ENCODE data around the gene RNF123. TPM values are rescaled to one million over a fixed set of nuclear protein-coding genes. Genes with fewer than 3 reads are reported as not detected.

The RNF123 gene
- total RNA-seq, 1 experiment from 2014 or later = 23.1 TPM

DNA sequence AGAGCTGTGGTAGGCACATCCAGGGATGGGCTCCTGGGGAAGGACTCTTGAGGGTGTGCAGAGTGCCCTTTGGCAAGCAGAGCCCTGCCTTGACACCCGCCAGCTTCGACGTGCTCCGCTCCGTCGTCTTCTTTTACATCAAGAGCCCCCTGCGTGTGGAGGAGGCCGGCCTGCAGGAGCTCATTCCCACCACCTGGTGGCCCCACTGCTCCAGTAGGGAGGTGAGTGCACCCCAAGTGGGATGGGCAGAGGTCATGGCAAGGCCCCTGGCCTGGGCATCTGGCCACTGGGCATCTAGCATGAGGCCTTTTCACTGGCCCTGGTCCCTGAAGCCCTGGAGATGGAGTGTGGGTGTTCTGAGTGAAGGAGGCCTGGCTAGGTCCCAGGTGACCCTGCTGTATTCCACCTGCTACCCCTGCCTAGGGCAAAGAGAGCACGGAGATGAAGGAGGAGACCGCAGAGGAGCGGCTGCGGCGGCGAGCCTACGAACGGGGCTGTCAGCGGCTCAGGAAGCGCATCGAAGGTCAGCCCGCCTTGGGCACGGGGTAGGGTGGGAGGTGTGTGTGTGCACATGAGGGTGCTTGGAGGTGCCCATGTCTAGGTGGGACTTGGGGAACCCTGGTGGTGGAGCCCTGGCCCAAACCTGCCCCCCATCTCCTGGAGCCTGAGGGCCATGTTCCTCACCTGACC, 12.2 kb downstream of the RNF123 start:
- Histone ChIP-seq H3K9me3 (ENCODE audit: control insufficient read depth, insufficient read depth, low read depth, low read length) (no peaks in the 10 kb centered on the region), H3K27ac (ENCODE audit: low read length) (no peak overlapping the region), H3K4me1 (ENCODE audit: control insufficient read depth, insufficient read depth, low read length) (no peaks in the 10 kb centered on the region), H3K27me3 (ENCODE audit: control insufficient read depth, insufficient read depth, low read length) (no peaks in the 10 kb centered on the region), H3K4me3 (ENCODE audit: low read depth in 2 of 2, low read length in 2 of 2) (no peak overlapping the region), H3K36me3 (ENCODE audit: control insufficient read depth, insufficient read depth, low read length) (no peaks in the 10 kb centered on the region)
- no TSS peak for BruUV-seq (replicated peaks)
- in situ Hi-C loops (cut with HindIII; ENCODE audit: low pct_unique_long_range_greater_than_20kb, low sequenced_read_pairs) (no loop called here), intact Hi-C loops (cut with micrococcal nuclease; ENCODE audit: unreplicated experiment) (no loop called here)
- ChIA-PET CTCF (interaction anchor here (0.6 to 1.1 kb wide), 3 partner anchors 85 to 162 kb away, joined by 3 to 6 read pairs (median 4); partner anchors contain the start of gene IP6K1), POLR2A (no interaction called here)
- ATAC-seq = no peak
- TF ChIP-seq, protein P1, sequence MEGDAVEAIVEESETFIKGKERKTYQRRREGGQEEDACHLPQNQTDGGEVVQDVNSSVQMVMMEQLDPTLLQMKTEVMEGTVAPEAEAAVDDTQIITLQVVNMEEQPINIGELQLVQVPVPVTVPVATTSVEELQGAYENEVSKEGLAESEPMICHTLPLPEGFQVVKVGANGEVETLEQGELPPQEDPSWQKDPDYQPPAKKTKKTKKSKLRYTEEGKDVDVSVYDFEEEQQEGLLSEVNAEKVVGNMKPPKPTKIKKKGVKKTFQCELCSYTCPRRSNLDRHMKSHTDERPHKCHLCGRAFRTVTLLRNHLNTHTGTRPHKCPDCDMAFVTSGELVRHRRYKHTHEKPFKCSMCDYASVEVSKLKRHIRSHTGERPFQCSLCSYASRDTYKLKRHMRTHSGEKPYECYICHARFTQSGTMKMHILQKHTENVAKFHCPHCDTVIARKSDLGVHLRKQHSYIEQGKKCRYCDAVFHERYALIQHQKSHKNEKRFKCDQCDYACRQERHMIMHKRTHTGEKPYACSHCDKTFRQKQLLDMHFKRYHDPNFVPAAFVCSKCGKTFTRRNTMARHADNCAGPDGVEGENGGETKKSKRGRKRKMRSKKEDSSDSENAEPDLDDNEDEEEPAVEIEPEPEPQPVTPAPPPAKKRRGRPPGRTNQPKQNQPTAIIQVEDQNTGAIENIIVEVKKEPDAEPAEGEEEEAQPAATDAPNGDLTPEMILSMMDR (IDR thresholded peaks at IDR 0.05) = peak; percentile 61
- TF ChIP-seq, protein P2, sequence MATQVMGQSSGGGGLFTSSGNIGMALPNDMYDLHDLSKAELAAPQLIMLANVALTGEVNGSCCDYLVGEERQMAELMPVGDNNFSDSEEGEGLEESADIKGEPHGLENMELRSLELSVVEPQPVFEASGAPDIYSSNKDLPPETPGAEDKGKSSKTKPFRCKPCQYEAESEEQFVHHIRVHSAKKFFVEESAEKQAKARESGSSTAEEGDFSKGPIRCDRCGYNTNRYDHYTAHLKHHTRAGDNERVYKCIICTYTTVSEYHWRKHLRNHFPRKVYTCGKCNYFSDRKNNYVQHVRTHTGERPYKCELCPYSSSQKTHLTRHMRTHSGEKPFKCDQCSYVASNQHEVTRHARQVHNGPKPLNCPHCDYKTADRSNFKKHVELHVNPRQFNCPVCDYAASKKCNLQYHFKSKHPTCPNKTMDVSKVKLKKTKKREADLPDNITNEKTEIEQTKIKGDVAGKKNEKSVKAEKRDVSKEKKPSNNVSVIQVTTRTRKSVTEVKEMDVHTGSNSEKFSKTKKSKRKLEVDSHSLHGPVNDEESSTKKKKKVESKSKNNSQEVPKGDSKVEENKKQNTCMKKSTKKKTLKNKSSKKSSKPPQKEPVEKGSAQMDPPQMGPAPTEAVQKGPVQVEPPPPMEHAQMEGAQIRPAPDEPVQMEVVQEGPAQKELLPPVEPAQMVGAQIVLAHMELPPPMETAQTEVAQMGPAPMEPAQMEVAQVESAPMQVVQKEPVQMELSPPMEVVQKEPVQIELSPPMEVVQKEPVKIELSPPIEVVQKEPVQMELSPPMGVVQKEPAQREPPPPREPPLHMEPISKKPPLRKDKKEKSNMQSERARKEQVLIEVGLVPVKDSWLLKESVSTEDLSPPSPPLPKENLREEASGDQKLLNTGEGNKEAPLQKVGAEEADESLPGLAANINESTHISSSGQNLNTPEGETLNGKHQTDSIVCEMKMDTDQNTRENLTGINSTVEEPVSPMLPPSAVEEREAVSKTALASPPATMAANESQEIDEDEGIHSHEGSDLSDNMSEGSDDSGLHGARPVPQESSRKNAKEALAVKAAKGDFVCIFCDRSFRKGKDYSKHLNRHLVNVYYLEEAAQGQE (IDR thresholded peaks at IDR 0.05; ENCODE audit: insufficient read depth in 1 of 2, low read depth in 2 of 2, low read length in 1 of 2) = no peak
- no peak for DNase-seq (ENCODE audit: low read depth, low spot score)

DNA sequence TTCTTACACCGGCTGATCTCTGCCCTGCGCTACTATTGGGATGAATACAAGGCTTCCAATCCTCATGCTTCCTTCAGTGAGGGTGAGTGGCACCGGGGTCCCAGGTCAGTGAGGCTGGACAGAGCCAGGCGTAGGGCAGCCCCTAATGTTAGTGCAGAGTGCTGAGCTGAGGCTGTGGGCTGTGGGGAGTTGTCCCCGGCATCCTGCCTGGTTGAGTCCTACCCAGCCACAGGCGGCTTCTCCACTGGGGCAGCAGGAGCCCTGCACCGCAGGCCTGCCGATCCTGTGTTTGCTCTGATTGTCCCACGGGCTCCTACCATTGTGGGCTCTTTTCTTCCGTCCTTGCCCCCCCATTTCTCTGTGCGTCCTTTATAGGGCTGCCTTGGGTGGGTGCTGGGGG, 13.3 kb downstream of the RNF123 start:
- ATAC-seq (no peak), DNase-seq (ENCODE audit: low read depth, low spot score) (no peak)
- Histone ChIP-seq H3K27me3 (ENCODE audit: control insufficient read depth, insufficient read depth, low read length) (no peaks in the 10 kb centered on the region), H3K27ac (ENCODE audit: low read length) (no peak overlapping the region), H3K36me3 (ENCODE audit: control insufficient read depth, insufficient read depth, low read length) (no peaks in the 10 kb centered on the region), H3K4me3 (ENCODE audit: low read depth in 2 of 2, low read length in 2 of 2) (no peak overlapping the region), H3K4me1 (ENCODE audit: control insufficient read depth, insufficient read depth, low read length) (no peaks in the 10 kb centered on the region), H3K9me3 (ENCODE audit: control insufficient read depth, insufficient read depth, low read depth, low read length) (no peaks in the 10 kb centered on the region)
- in situ Hi-C loops (cut with HindIII; ENCODE audit: low pct_unique_long_range_greater_than_20kb, low sequenced_read_pairs) = no loop called here
- BruUV-seq (replicated peaks) = no TSS peak
- ChIA-PET CTCF (no interaction called here), POLR2A (no interaction called here)
- intact Hi-C loops (cut with micrococcal nuclease; ENCODE audit: unreplicated experiment) = no loop called here
- no peak for TF ChIP-seq SIN3A (IDR thresholded peaks at IDR 0.05; ENCODE audit: borderline replicate concordance, insufficient read depth, low read depth, low read length)
- TF ChIP-seq, protein P2 (IDR thresholded peaks at IDR 0.05; ENCODE audit: insufficient read depth in 1 of 2, low read depth in 2 of 2, low read length in 1 of 2) = no peak

Data from Panc1 (cell line).